Measurements from ENCODE around the gene RRP7A.
"Not testable (repeated sequence)": the region's sequence is repeated elsewhere in the genome, so short reads cannot be mapped to it uniquely, and the experiment has no call there.

DNA sequence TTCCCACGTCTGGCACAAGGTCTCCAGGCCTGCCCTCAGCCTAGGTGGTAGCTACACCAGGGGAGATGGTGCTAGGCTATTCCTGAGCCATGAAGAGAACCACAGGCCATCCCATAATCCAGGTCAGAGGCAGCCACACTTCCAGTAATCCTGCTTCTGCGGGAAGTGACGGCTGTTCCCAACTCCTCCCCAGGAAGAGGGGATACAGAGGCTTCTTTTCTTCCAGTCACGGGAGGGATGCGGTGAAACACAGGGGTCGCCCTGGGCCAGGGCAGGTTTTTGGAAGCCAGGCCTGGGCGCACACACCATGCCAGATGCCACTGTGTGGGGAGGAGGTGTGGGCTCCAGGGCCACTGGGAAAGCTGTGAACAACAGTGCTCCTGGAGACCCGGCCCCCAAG, 4.3 kb downstream of the RRP7A start:
- TF ChIP-seq, protein P1, sequence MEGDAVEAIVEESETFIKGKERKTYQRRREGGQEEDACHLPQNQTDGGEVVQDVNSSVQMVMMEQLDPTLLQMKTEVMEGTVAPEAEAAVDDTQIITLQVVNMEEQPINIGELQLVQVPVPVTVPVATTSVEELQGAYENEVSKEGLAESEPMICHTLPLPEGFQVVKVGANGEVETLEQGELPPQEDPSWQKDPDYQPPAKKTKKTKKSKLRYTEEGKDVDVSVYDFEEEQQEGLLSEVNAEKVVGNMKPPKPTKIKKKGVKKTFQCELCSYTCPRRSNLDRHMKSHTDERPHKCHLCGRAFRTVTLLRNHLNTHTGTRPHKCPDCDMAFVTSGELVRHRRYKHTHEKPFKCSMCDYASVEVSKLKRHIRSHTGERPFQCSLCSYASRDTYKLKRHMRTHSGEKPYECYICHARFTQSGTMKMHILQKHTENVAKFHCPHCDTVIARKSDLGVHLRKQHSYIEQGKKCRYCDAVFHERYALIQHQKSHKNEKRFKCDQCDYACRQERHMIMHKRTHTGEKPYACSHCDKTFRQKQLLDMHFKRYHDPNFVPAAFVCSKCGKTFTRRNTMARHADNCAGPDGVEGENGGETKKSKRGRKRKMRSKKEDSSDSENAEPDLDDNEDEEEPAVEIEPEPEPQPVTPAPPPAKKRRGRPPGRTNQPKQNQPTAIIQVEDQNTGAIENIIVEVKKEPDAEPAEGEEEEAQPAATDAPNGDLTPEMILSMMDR (IDR thresholded peaks at IDR 0.05) = not testable (repeated sequence)
- TF ChIP-seq POLR2A (IDR thresholded peaks at IDR 0.05) = not testable (repeated sequence)

Measured in thyroid gland (tissue), 4 donors.